ENCODE data around the gene DLGAP1. TPM values are rescaled to one million over a fixed set of nuclear protein-coding genes. Genes with fewer than 3 reads are reported as not detected.
A peak's percentile ranks its signal among the peaks of the same experiment; 100 is the strongest.

DLGAP1 gene
- total and polyA plus RNA-seq, 2 of the 8 experiments (the other 6 are each of a cell fraction or from before 2014, with no cell fraction given) = 11.8 to 16.9 TPM

GRCh38 chr18:3554091-3554601 is 901.0 kb downstream of the DLGAP1 start:
- Histone ChIP-seq H3K4me3 (ENCODE audit: extremely low read depth in 1 of 4, insufficient read depth in 2 of 4, low read depth in 3 of 4, low read length in 4 of 4) (peak overlapping the region in 3 of 4 experiments; percentile 24 to 42 (median 33); a peak in 6 of 8 replicates), H3K79me2 (ENCODE audit: control insufficient read depth in 1 of 2, insufficient read depth in 2 of 2, low read length in 2 of 2) (no peaks in the 10 kb centered on the region), H2BK120ac (replicated peaks; ENCODE audit: low read depth, low read length) (no peak overlapping the region), H3K9ac (replicated peaks in 1 of 4; ENCODE audit: extremely low read depth in 1 of 4, low read depth in 3 of 4, low read length in 3 of 4) (no peak overlapping the region), H3K79me1 (ENCODE audit: low read depth, low read length) (no peaks in the 10 kb centered on the region), H2BK5ac (ENCODE audit: low read depth, low read length) (peak overlapping the region; percentile 91), H3K4me1 (replicated peaks in 1 of 4; ENCODE audit: control insufficient read depth in 3 of 4, insufficient read depth in 4 of 4, low read length in 3 of 4) (peaks cover 4 to 17% (median 11%) of the 10 kb centered on the region in 4 experiments), H4K5ac (ENCODE audit: insufficient read length, low read depth, low read length) (no peak overlapping the region), H2BK15ac (ENCODE audit: low read length) (peak overlapping the region; percentile 6; the same call in 1 of the 2 replicates), H4K91ac (replicated peaks; ENCODE audit: insufficient read length, low read length) (peak overlapping the region; percentile 1), H4K20me1 (replicated peaks in 1 of 2; ENCODE audit: control insufficient read depth in 1 of 2, insufficient read depth in 2 of 2, low read length in 2 of 2) (no peaks in the 10 kb centered on the region), H2BK20ac (ENCODE audit: low read length) (peak overlapping the region; percentile 0; the same call in 1 of the 2 replicates), H2BK12ac (ENCODE audit: low read depth, low read length) (peak overlapping the region; percentile 86), H3K4me2 (ENCODE audit: insufficient read depth in 1 of 2, low read depth in 2 of 2, low read length in 2 of 2) (peak overlapping the region; percentile 68 to 86), H3K18ac (ENCODE audit: extremely low read depth, low read length) (no peak overlapping the region), H3K27ac (ENCODE audit: low read depth, low read length) (peak overlapping the region; percentile 25; the same call in 1 of the 2 replicates), H3K23me2 (ENCODE audit: low read depth, low read length) (peaks cover 3% of the 10 kb centered on the region; the same call in 1 of the 2 replicates), H2AK5ac (ENCODE audit: low read depth, low read length) (peak overlapping the region; percentile 49; the same call in 1 of the 2 replicates), H3K27me3 (replicated peaks in 1 of 4; ENCODE audit: control insufficient read depth in 3 of 4, extremely low read depth in 1 of 4, insufficient read depth in 3 of 4, low read length in 3 of 4) (no peaks in the 10 kb centered on the region), H2AFZ (ENCODE audit: low read length) (no peak overlapping the region), H3K36me3 (ENCODE audit: control insufficient read depth in 2 of 4, insufficient read depth in 4 of 4, low read length in 3 of 4) (no peaks in the 10 kb centered on the region), H3K9me3 (ENCODE audit: insufficient read depth in 2 of 2, low read depth in 1 of 2, low read length in 1 of 2) (no peaks in the 10 kb centered on the region), H3K14ac (ENCODE audit: insufficient read length) (no peak overlapping the region), H4K8ac (ENCODE audit: extremely low read depth, insufficient read depth, low read length) (no peak overlapping the region), H3K56ac (replicated peaks; ENCODE audit: insufficient read length, low read depth, low read length) (no peak overlapping the region), H3K23ac (ENCODE audit: insufficient read length) (no peak overlapping the region), H3K4ac (replicated peaks; ENCODE audit: insufficient read length, low read depth, low read length) (no peak overlapping the region)
- FAIRE-seq (peak; percentile 94), DNase-seq (ENCODE audit: low read depth in 1 of 2, low spot score in 2 of 2) (peak; percentile 46 to 56)
- WGBS, 2 experiments (ENCODE audit: extremely low coverage in 1 of 2, insufficient coverage in 1 of 2, insufficient read length in 1 of 2, insufficient replicate concordance in 2 of 2, low coverage in 1 of 2, low lambda C conversion rate in 2 of 2, missing lambda C conversion rate in 1 of 2) = 5% methylated on average over 9 of the region's 9 CpGs; no CpG with 5 or more reads in 1 of the 2 experiments
- ChIA-PET POLR2A (ENCODE audit: partially characterized antibody) (interaction anchor here (0.6 to 1.3 kb wide), 3 partner anchors 9 to 49 kb away, joined by 3 to 9 read pairs (median 4); no protein-coding TSS in a partner anchor), CTCF (ENCODE audit: partially characterized antibody) (interaction anchor here (0.8 to 1.9 kb wide), 4 partner anchors 14 to 112 kb away, joined by 3 to 4 read pairs (median 4); no protein-coding TSS in a partner anchor)
- TF ChIP-seq POLR2A (IDR thresholded peaks at IDR 0.05; ENCODE audit: control extremely low read depth in 1 of 2, low read depth in 2 of 2, low read length in 2 of 2) (no peak), CHD1 (IDR thresholded peaks at IDR 0.05; ENCODE audit: low read depth, low read length) (no peak), JUND (IDR thresholded peaks at IDR 0.05; ENCODE audit: low read length) (no peak), RNF2 (IDR thresholded peaks at IDR 0.05; ENCODE audit: borderline replicate concordance, low read depth, low read length, missing control alignments, poor library complexity, severe bottlenecking) (no peak), FOSL1 (IDR thresholded peaks at IDR 0.05; ENCODE audit: insufficient read depth, low read depth, low read length) (no peak), TAF1 (IDR thresholded peaks at IDR 0.05; ENCODE audit: low read depth, low read length) (0 out of 2 replicates have a peak, but pooled peaks have one; percentile 21), RAD21 (IDR thresholded peaks at IDR 0.05 in 1 of 2, conservative IDR thresholded peaks at IDR 0.05 in 1 of 2; ENCODE audit: low read depth in 2 of 2, low read length in 2 of 2) (no peak), KDM5A (IDR thresholded peaks at IDR 0.05; ENCODE audit: low read length) (no peak), GTF2F1 (IDR thresholded peaks at IDR 0.05; ENCODE audit: borderline replicate concordance, low read depth, low read length) (no peak), HDAC2 (IDR thresholded peaks at IDR 0.05; ENCODE audit: borderline replicate concordance in 1 of 2, low read depth in 2 of 2, low read length in 2 of 2) (peak in 1 of 2 experiments; percentile 88; a peak in 1 of 4 replicates), NRF1 (IDR thresholded peaks at IDR 0.05; ENCODE audit: low read depth, low read length) (no peak), CEBPB (IDR thresholded peaks at IDR 0.05; ENCODE audit: low read depth, low read length) (no peak), BACH1 (IDR thresholded peaks at IDR 0.05; ENCODE audit: low read length) (no peak)
